Type B pancreatic cell (in vitro differentiated cells): Measurements from ENCODE around the gene OLFM4. TPM values are rescaled to one million over a fixed set of nuclear protein-coding genes. Genes with fewer than 3 reads are reported as not detected.

ENCODE experiments used
- DNase-seq: peaks from one replicate; pipeline ENCODE4 v3.0.0; 2021; ENCODE audit warnings: mixed read lengths; ENCODE audit not compliant: unreplicated experiment; ENCODE audit errors: extremely low spot score
- H3K27ac Mint-ChIP-seq: 2 replicates; pipeline ENCODE4 v1.8.0; 2021; ENCODE audit warnings: mild to moderate bottlenecking, mixed read lengths
- H3K27me3 Mint-ChIP-seq: 2 replicates; pipeline ENCODE4 v1.8.0; 2021; ENCODE audit warnings: mixed read lengths
- H3K36me3 Mint-ChIP-seq: 2 replicates; pipeline ENCODE4 v1.8.0; 2021; ENCODE audit warnings: mixed read lengths
- H3K4me1 Mint-ChIP-seq: one replicate; pipeline ENCODE4 v1.8.0; 2021; ENCODE audit warnings: mixed read lengths; ENCODE audit not compliant: unreplicated experiment
- H3K4me3 Mint-ChIP-seq: 2 replicates; pipeline ENCODE4 v1.8.0; 2021; ENCODE audit warnings: mild to moderate bottlenecking, mixed read lengths
- H3K9me3 Mint-ChIP-seq: 2 replicates; pipeline ENCODE4 v1.8.0; 2021; ENCODE audit warnings: mixed read lengths
- CTCF ChIP-seq: fragments of 200-600 bp; sonication (generic); conservative IDR thresholded peaks from 2 replicates; pipeline ENCODE4 v1.5.0; 2021; ENCODE audit warnings: antibody characterized with exemption, mild to moderate bottlenecking
- total RNA-seq: library from RNA; stranded (reverse); gene quantifications from 2 replicates; pipeline ENCODE4 v1.2.1, GENCODE V29; 2021; ENCODE audit warnings: low replicate concordance

Gene OLFM4
- total RNA-seq, 1 donor from 2014 or later, result 16.9 TPM

DNA sequence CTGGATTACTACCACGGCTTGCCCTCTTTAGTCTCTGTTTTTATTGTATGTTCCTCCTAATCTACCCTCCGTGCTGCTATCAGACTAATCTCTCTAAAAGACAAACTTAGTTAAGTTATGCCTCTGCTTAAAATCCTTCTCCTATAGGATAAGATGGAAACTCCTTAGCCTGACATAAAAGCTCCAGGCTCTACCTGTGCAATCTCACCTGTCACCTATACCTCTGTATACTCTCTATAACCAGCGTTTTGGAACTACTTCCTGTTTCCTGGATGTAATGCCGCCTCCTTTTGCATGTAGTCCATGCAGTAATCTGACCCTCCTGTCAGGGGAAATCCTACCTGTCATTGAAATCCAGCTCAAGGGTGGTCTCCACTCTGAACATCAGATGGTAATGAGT, 41.2 kb downstream of the OLFM4 start:
- Mint-ChIP-seq H3K4me1 (peaks cover 29% of the 10 kb centered on the region), H3K4me3 (no peak overlapping the region), H3K27ac (no peak overlapping the region), H3K9me3 (no peaks in the 10 kb centered on the region), H3K36me3 (no peaks in the 10 kb centered on the region), H3K27me3 (peaks cover 8% of the 10 kb centered on the region)
- DNase-seq, result no peak
- no peak for TF ChIP-seq CTCF

- Mint-ChIP-seq H3K9me3 (peaks cover 8% of the 10 kb centered on the region), H3K36me3 (no peaks in the 10 kb centered on the region), H3K4me3 (no peak overlapping the region), H3K4me1 (peaks cover 23% of the 10 kb centered on the region), H3K27ac (no peak overlapping the region), H3K27me3 (peaks cover 14% of the 10 kb centered on the region)
- no peak for TF ChIP-seq CTCF
- no peak for DNase-seq
These were observed 45.1 kb downstream of the OLFM4 start for GRCh38 chr13:53073711-53074110.

GRCh38 chr13:53074114-53074513, 45.5 kb downstream of the OLFM4 start:
- H3K4me1 Mint-ChIP-seq, result peaks cover 20% of the 10 kb centered on the region
- H3K36me3 Mint-ChIP-seq, result no peaks in the 10 kb centered on the region
- H3K4me3 Mint-ChIP-seq, result no peak overlapping the region
- peaks cover 12% of the 10 kb centered on the region for H3K9me3 Mint-ChIP-seq
- no peak overlapping the region for H3K27ac Mint-ChIP-seq
- H3K27me3 Mint-ChIP-seq, result peaks cover 14% of the 10 kb centered on the region
- no peak for DNase-seq
- no peak for TF ChIP-seq CTCF

DNA sequence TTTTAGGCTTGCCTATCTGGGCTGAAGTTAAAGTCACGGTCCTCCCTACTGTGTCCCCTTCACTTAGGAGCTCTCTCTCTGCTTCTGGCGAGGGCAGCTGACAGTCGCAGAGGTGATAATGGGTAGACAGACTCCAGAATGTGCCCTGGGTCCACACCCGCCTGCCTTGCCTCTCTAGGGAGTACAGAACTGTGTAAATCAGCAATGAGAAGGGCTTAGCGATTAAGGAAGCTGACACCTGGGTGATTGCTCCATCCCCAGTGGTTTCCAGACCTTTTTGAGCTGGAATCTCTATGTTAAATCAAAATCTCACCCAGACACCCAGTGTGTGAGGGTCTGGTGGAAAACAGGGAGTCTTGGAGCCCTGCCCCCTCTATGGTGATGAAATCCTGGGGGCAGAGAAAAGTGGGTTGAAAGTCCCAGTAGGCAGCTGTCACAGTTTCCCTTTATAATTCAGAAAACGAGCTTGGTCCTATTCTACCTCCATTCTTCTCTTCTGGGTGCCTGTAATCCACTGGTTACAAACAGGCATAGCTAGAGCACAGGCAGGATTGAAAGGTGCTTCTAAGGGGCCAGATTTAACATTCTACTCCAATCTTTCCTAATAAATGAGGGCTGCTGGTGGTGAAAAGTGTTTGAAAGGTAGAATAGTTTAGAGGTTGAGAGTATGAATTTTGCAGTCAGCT, 46.9 kb downstream of the OLFM4 start:
- Mint-ChIP-seq H3K27me3 (peaks cover 10% of the 10 kb centered on the region), H3K27ac (no peak overlapping the region), H3K36me3 (no peaks in the 10 kb centered on the region), H3K4me1 (peaks cover 12% of the 10 kb centered on the region), H3K4me3 (no peak overlapping the region), H3K9me3 (peaks cover 14% of the 10 kb centered on the region)
- TF ChIP-seq CTCF, result no peak
- no peak for DNase-seq

DNA sequence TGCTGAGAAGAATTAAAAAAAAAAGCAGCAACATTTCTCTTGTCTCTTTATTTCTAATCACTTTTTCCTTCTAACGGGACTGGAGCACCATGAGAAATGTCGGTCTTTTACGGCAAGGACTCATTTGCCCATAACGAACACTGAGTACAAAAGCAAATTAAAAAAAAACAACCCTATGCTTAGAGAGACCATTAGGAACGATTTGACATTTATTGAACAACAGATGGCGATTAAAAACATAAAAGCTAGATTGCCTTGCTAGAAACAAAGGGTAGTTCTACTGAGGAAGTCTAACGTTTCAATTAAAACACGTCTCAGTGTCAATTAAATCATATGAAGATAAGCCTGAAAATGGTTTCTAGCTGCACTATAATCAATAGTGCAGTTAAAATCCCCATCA, 51.1 kb downstream of the OLFM4 start:
- H3K4me1 Mint-ChIP-seq, result peaks cover 5% of the 10 kb centered on the region
- no peak for TF ChIP-seq CTCF
- peaks cover 10% of the 10 kb centered on the region for H3K27me3 Mint-ChIP-seq
- H3K4me3 Mint-ChIP-seq, result no peak overlapping the region
- peaks cover 18% of the 10 kb centered on the region for H3K9me3 Mint-ChIP-seq
- H3K36me3 Mint-ChIP-seq, result no peaks in the 10 kb centered on the region
- DNase-seq, result no peak
- H3K27ac Mint-ChIP-seq, result no peak overlapping the region

DNA sequence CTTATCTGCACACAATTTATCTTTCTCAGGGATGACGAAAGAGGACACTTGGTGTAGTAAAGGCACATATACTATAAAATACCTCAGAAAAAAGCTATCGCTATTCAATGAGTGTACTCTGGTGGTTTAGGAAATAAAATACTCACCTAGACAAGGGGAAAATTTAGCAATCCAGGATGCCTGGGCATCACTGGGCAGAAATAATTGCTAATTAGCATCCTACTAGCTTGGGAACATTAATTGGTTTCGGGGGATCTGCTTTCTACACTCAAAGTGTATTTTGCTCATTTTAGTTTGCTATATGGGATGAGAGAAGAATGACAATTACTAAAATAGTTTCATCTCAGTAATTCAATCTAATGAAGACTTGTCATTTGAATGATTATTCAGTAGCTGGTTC, 60.3 kb downstream of the OLFM4 start:
- Mint-ChIP-seq H3K27me3 (peaks cover 13% of the 10 kb centered on the region), H3K36me3 (no peaks in the 10 kb centered on the region), H3K27ac (no peak overlapping the region), H3K9me3 (peaks cover 8% of the 10 kb centered on the region), H3K4me3 (no peak overlapping the region), H3K4me1 (no peaks in the 10 kb centered on the region)
- DNase-seq, result no peak
- TF ChIP-seq CTCF, result no peak
